ENCODE results near the gene TBL3.

The TBL3 gene

GRCh38 chr16:1984347-1985225 lies 12.7 kb downstream of the TBL3 start:
- no peak for DNase-seq

- DNase-seq: no peak
Observed at GRCh38 chr16:1985466-1986150, 13.8 kb downstream of the TBL3 start.

DNA sequence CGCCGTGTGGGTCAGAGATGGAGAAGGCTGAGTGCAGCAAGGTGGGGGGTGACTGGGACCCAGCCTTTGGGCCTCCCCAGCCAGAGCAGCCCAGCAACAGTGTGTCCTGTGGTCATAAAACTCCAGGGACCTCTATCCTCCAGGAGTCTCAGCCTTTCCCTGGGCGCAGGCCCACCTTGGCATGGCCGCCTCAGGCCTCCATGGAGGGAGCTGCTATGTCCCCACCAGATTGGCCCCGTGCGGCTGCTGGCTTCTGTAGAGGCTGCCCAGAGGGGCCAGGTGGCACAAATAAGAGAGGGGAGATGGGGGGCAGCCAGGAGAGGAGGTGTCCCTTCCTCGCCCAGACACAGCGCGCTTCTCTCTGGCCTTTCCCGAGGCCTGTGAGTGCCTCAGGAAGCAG lies 15.3 kb downstream of the TBL3 start:
- DNase-seq: no peak

DNA sequence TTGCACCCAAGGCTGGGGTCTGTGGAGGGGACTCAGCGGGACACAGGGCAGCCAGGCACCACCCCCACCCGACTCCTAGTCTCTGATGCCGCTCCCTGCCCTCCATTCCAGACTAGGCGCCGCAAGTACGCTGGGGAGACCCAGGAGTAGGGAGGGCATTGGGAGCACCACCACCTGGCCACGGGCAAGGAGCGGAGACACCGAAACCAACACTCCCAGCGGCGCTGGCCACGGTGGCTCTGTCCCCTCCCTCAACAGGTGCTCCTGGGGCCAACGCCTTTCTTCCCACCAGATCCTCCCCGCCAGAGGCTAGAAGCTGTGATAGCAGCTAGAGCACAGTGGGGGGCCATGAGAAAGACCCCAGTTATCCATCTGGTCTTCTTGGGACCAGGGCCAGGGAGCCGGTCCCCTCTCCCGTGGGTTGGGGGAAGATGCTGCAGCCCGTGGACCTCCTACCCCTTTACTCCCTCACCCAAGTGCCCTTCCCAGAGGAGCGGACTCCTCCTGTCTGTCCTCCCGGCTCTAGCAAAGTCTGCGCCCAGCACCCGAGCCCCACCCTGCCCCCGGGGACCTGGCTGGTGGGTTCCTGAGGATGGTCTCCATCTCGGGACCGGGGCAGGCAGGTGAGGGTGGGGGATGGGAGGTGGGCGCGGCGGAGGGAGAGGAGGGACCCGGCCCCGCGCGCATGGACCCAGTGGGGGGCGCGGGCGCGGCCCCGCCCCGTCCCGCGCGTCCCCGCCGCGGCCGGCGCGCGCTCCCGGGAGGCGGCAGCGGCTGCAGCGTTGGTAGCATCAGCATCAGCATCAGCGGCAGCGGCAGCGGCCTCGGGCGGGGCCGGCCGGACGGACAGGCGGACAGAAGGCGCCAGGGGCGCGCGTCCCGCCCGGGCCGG lies 17.6 kb downstream of the TBL3 start, which contains the start of gene SYNGR3:
Gene SYNGR3, plus strand, starts transcription at position 762 of the 892 bp plus-strand sequence. CDS start 133 bp downstream, outside the sequence.
- no peak for DNase-seq

- DNase-seq: no peak
Observed at GRCh38 chr16:1990101-1990350, 18.2 kb downstream of the TBL3 start.

- peak; percentile 64 to 72 for DNase-seq
Observed at GRCh38 chr16:1990351-1991134, 18.7 kb downstream of the TBL3 start.

- peak; percentile 70 to 81 for DNase-seq
Observed at GRCh38 chr16:1991135-1991551, 19.3 kb downstream of the TBL3 start.

DNA sequence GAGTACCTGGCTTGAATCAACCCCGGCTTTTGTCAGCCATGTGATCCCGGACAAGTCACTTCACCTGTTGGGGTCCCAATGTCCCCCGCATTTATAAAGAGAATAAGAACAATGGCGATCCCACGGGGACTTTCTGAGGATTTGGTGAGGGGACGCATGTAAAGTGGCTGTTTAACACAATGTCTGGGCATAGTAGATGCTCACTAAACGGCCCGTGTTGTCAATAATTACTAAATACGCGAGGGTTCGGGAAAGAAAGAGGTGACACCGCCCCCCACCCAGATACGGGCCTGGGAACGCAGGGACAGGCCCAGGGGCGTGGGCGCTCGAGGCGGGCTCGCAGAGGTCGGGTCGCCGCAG lies 19.7 kb downstream of the TBL3 start:
- no peak for DNase-seq

DNA sequence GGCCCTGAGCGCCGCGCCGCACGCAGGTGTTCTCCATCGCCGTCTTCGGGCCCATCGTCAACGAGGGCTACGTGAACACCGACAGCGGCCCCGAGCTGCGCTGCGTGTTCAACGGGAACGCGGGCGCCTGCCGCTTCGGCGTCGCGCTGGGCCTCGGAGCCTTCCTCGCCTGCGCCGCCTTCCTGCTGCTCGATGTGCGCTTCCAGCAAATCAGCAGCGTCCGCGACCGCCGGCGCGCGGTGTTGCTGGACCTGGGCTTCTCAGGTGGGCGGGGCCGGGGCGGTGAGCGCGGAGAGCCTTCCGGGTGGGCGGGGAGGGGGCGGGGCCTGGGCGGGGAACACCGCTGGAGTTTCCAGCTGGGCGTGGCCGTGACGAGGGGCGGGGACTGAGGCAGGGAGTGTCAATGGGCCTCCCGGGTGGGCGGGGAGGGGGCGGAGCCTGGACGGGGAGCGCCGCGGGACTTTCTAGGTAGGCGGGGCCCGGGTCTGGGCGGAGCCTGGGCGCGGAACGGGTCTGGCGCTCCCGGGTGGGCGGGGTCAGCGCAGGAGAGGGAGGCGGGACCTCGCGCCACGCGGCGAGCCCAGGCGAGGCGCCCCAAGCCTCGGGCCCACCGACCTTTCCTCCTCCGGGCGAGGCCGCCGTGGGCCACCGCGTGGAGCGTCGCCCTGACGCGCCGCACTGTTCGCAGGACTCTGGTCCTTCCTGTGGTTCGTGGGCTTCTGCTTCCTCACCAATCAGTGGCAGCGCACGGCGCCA lies 20.3 kb downstream of the TBL3 start:
- DNase-seq: peak; percentile 97 to 98

- DNase-seq: no peak
Observed at GRCh38 chr16:1992704-1993317, 21.0 kb downstream of the TBL3 start.

- DNase-seq: no peak
Observed at GRCh38 chr16:1993731-1994131, 21.9 kb downstream of the TBL3 start.

GRCh38 chr16:1997494-1998359 lies 25.9 kb downstream of the TBL3 start:
- DNase-seq: no peak

- DNase-seq: no peak
Observed at GRCh38 chr16:1998360-1998835, 26.5 kb downstream of the TBL3 start.

DNA sequence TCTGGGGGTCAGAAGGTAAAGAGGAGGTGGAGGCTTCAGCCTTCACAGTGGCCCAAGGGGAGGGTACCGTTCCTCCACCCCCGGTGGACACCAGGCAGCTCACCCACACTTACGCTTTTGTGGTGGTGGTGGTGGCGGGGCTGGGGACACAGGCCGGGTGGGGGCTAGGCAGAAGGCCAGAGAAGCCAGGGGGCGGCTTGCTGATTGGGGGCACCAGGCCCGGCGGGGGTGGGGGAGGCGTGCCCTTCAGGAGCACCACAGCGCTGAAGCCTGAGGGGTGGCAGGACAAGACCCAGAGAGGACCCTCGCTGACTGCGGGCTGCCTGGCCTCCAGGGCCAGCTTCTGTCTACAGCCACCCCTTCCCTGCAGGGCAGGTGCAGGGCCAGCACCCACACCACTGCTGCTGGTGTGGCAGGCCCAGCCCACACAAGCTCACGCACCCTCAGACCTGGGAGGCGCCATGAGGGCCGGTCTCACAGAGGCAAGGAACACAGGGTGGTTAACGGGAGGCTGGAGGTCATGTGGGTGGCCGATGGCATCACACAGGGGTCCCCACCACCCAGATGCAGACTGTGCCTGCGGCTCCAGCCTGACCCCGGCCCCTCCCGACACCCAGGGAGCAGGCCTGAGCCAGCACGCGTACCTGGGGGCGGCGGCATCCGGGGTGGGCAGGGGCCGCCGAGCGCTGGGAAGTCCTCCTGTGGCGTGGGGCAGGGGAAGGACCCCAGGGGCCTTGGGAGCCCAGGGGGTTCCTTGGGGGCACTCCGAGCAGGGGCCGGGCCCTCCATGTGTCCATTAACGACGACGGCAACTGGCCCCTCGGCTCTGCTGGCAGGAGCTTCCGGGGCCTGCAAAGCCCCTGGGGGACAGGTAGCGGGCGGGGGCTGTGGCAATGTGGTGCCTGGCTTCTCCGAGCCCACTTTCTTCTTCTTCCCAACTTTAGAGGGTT lies 27.3 kb downstream of the TBL3 start:
- DNase-seq: no peak

DNA sequence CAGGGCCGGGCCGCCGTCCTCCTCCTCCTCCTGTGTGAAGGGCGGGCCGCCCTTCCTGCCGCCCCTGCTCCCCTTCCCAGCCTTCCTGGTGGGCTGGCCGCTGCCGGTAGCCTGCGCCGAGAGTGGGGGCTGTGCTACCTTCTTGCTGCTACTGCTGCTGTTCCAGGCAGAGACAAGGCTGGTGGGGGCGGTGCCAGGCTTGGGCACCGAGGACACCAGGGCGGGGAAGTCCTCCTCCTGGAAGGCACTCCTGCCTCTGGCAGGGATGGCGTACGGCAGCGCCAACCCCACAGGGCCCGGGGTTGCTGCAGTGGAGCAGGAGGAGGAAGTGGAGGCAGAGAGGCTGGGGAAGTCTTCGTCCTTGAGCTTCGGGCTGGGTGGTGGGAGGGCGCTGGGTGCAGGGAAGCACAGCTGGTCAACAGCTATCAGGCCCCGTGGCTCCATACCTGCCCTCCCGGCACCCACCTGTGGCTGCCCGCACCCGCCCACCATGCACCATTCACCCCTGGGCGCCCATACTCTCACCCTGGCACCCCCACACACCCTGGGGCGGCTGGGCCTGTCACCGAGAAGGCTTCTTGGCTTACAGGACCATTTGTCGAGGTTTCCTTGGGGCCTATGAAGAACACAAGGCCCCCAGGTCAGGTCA lies 28.1 kb downstream of the TBL3 start:
- DNase-seq: no peak

DNA sequence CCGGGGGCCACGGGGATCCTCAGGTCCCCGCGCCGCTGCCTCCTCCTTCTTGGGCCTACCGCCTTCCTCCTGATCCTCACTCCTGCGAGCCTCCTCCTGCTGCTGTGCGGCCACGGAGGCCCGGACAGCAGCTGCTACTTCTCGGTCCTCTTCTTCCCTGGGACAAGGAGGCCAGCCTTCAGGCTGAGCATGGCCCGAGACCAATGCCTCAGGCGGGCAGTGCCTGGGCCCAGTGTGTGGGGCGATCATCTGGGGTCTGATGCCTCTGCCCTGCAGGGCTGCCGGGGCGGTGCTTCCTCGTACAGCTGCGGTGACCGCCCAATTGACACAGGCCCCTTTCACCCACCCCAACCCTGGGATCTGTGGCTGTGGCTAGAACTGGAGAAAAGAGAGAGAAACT lies 29.2 kb downstream of the TBL3 start:
- no peak for DNase-seq

GRCh38 chr16:2001456-2002355 lies 29.9 kb downstream of the TBL3 start:
- DNase-seq: no peak

All from CD4-positive, alpha-beta T cell treated with Interleukin-1 beta for 1 hour (primary cell).